Hepatic stellate cell (primary cell): Measurements from ENCODE around the gene UCN.
A peak's percentile ranks its signal among the peaks of the same experiment; 100 is the strongest.
"Not testable (repeated sequence)": the region's sequence is repeated elsewhere in the genome, so short reads cannot be mapped to it uniquely, and the experiment has no call there.

Experiments
- DNase-seq: peaks from one replicate; pipeline ENCODE4 v3.0.0; 2011; ENCODE audit warnings: low spot score

Gene UCN

GRCh38 chr2:27314709-27315108 is 6.5 kb upstream of the UCN start:
- DNase-seq: no peak

DNA sequence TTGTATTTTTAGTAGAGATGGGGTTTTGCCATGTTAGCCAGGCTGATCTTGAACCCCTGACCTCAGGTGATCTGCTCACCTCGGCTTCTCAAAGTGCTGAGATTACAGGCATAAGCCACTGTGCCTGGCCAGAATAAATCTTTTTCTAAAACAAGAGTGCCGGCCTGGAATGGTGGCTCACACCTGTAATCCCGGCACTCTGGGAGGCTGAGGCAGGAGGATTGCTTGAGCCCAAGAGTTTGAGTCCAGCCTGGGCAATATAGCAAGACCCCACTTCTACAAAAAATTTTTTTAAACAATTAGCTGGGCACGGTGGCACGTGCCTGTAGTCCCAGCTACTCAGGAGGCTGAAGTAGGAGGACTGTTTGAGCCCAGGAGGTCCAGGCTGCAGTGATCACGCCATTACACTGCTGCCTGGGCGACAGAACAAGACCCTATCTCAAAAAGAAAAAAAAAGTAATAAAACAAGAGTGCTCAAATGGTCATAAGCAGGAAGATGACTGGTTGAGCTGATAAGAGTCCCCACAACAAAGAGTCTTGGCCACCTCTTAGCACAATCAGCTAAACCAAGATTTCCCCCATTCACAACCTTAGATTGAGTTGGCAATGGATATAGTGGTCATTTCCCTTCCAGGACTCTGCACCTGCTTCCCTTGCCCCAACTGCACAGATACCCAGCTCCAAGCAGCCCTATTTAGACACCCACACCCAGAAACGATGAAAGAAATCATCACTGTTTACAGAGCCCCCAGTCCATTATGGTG is 5.8 kb upstream of the UCN start:
- DNase-seq: no peak

DNA sequence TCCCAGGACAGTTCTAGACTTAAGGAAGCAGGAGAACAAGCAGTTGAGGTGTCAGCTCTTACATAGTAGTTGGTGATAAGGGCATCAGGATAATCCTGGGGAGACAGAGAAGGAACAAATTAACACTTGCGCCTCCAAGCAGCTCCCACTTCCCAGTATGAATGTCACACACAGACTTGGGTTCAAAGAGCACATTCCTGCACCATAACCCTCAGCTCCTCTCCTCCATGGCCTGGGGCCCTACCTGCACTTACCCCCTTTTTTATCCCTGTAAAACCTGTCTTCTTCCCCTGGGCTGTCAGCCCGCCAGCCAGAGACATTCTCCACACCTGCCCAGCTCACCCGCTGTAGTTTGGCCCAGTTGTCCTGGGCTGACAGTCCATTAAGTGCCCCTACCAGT is 3.9 kb upstream of the UCN start:
- DNase-seq: no peak

GRCh38 chr2:27309651-27310050 is 1.4 kb upstream of the UCN start:
- DNase-seq: no peak

GRCh38 chr2:27307545-27308358 is 493 bp downstream of the UCN start:
- DNase-seq: no peak

- DNase-seq: no peak
These were observed 1.0 kb downstream of the UCN start for GRCh38 chr2:27307287-27307544.

- no peak for DNase-seq
These were observed 1.5 kb downstream of the UCN start for GRCh38 chr2:27306573-27307286.

GRCh38 chr2:27306136-27306535 is 2.1 kb downstream of the UCN start:
- DNase-seq: no peak

DNA sequence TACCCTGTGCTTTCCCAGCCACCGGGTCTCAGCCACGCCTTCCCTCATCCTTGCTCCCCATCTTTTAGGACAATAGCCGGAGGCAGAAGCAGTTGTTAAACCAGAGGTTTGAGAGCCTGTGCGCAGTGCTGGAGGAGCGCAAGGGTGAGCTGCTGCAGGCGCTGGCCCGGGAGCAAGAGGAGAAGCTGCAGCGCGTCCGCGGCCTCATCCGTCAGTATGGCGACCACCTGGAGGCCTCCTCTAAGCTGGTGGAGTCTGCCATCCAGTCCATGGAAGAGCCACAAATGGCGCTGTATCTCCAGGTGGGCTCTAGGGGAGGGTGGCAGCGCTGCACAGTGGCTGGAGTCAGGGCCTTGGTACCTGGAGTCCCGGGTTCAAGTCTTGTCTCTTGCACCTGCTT is 2.7 kb downstream of the UCN start:
- no peak for DNase-seq

GRCh38 chr2:27304488-27305240 is 3.6 kb downstream of the UCN start:
- no peak for DNase-seq

DNA sequence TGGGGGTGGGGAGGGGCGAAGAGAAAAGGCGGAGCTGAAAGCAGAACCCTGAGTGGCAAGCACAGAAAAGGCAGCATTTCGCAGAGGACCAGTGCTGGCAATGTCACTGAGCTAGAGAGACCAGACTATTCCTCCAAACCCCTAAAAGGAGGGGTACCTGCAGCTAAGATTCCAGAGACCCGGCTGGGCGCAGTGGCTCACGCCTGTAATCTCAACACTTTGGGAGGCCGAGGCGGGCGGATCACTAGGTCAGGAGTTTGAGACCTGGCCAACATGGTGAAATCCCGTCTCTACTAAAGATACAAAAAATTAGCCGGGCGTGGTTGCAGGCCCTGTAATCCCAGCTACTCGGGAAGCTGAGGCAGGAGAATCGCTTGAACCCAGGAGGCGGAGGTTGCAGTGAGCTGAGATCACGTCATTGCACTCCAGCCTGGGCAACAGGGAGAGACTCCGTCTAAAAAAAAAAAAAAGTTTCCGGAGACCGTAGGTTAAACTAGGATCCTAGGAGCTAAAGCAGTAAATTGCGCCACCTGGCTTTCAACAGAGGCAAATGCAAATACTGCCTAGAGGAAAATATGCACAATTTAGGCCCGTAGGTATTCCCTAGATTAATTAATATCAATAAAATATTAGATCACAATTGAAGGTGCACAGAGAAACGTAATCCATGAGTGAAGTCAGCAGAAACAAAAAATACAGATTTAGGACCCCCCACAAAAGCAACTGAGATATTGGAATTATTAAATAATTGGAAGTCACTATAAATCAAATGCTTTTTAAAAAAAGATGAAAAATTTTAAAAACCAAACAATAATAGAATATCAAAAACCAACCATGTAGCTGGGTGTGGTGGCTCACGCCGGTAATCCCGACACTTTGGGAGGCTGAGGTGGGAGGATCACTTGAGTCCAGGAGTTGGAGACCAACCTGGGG is 4.9 kb downstream of the UCN start:
- peak; percentile 79 for DNase-seq

DNA sequence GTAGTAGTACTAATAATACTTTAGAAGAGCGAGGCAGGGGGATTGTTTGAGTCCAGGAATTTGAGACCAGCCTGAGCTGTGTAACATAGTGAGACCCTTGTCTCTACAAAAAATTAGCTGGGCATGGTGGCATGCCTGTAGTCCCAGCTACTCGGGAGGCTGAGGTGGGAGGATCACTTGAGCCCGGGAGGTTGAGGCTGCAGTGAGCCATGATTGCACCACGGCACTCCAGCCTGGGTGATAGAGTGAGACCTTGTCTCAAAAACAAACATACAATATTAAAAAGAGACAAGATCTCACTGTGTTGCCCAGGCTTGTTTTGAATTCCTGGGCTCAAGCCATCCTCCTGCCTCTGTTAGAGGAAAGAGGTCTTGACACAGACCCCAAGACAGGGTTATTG is 7.6 kb downstream of the UCN start:
- DNase-seq: not testable (repeated sequence)

DNA sequence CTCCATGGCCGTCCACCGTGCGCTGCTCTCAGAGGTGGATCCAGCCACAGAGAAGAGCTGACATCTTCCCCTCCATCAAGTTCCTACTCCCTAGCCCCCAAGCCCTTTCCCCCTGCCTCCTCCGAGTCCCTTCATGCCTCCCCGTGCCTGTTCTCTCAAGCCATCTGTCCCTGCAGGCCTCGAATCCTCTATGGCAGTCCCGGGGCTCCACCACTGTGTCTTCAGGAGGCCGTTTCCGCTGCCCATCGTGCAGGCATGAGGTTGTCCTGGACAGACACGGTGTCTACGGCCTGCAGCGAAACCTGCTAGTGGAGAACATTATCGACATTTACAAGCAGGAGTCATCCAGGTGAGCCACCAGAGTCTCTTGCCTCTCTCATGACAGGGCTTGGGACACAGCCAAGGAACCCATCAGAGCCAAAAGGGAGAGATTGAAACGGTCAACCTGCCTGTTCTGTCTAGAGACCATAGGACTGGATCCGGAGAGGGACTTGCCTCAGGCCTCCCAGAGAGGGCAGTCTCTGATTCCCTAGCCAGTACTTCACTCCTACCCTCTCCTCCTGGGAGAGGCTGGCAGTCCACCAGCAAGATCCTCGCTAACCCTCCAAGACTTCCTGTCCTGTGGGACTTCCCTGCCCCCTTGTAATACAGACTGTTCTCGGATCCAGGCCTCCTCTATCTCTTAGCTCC is 9.7 kb downstream of the UCN start:
- no peak for DNase-seq

DNA sequence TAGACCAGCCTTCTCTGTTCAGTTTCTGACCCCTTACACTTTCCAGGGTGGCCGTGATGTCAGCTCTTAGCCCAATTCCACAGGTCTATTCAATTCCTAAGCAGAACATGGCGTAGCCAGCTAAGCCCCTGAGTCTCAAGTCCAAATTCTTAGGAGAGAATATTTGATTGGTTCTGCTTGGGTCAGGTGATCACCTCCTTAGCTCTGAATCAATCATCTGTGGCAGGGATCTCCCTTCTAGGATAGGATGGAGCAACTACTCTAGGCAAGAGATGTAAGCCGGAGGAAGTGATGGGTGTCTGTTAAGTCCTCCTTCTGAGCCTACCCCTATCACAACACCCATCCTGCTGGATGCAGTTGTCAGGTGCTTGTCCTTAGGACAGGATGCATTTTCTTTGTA is 11.1 kb downstream of the UCN start:
- DNase-seq: no peak

DNA sequence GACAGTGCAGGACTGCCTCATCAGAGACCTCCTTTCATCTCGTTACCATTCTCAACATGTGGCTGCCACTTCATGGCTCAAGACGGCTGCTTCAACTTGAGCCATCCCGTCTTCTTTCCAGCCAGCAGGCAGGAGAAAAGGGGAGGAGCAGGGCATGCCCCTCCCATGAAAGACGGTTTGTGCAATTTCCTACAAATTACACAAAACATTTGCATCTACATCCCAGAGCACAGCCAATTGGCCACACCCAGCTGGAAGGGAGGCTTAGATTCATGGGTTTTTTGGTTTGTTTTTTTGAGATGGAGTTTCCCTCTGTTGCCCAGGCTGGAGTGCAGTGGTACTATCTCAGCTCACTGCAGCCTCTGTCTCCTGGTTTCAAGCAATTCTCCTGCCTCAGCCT is 11.8 kb downstream of the UCN start:
- DNase-seq: no peak

DNA sequence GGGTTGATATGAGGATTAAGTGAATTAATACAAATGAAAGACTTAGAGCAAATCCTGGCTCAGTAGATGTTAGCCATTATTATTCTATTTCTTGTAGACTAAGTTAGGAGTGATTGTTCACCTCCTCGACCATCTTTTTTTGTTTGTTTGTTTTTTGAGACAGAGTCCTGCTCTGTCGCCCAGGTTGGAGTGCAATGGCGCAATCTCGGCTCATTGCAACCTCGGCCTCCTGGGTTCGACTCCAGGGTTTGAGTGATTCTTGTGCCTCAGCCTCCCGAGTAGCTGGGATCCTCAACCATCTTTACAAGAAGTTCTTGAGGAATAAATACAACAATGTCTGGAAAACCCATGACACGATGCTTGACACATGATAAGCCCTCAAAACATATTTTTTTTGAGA is 13.3 kb downstream of the UCN start:
- no peak for DNase-seq

GRCh38 chr2:27291865-27292264 is 16.4 kb downstream of the UCN start:
- DNase-seq: no peak

GRCh38 chr2:27290549-27290948 is 17.7 kb downstream of the UCN start:
- no peak for DNase-seq

DNA sequence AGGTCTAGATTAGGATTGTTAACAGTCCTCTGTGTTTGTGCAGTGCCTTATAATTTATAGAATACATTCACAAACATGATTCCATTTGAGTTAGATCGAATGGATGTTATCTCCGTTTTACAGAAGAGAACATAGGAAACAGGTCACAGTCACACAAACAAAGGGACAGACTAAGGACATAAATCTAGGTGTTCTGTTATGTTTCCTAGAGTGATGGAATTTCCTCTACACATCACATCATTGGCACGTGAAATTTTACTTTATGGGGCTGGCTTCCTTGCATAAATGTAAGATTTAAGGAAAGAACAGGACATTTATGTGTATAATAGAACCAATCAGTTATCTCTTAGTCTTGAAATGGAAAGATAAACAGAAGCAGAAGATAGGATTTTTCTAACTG is 19.6 kb downstream of the UCN start:
- DNase-seq: no peak

- no peak for DNase-seq
These were observed 22.8 kb downstream of the UCN start for GRCh38 chr2:27285481-27285880.

DNA sequence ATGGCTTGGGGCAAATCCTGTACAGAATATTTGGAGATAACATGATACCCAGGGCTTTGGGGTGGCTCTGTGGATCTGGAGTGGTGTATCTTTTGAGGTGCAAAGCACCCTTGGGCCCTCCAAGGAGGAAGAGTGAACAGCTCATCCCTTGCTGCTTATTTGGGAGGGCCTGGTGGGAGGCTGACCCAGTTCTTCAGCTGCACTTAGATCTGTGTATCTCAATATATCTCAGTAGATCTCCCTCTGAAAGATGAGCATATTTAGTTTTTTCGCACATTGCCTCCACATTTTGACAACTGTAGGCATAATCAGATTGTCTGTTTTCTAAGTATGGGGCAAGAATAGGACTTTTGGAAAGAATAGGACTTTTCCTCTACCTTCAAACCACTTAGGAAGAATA is 23.2 kb downstream of the UCN start:
- no peak for DNase-seq
